Muscle of back (tissue), 10 donors: ENCODE results near the gene GRIP2. TPM values are rescaled to one million over a fixed set of nuclear protein-coding genes. Genes with fewer than 3 reads are reported as not detected.

ENCODE experiments used
- polyA plus RNA-seq, 10 donors: library from polyadenylated mRNA; unstranded; fragments of 120-200 nt; gene quantifications; one replicate each; pipeline ENCODE4 v1.2.1, GENCODE V29; 2013; ENCODE audit not compliant: insufficient read length in 10 of 10

Gene GRIP2
- polyA plus RNA-seq, 10 donors, result 9.5 to 33.7 (median 24.6) TPM

Other genes with a start within 250 kb of the GRIP2 start
- 1 to 10 TPM; 2.6 to 6.5 (median 3.7) TPM for gene SLC6A6, start 137.7 kb downstream of the GRIP2 start, polyA plus RNA-seq
- gene CCDC174, start 111.4 kb upstream of the GRIP2 start, polyA plus RNA-seq, result 10 to 100 TPM; 15.4 to 23.5 (median 17.4) TPM
- gene C3orf20, start 134.8 kb upstream of the GRIP2 start, polyA plus RNA-seq, result under 1 TPM in 9 of 10 donors, not detected in 1; 0.12 to 0.24 (median 0.18) TPM